GM18520 (cell line): ENCODE measurements around the gene ORC6.

Experiments
- ATAC-seq: cut with Tn5 transposase; IDR thresholded peaks from one replicate; pipeline ENCODE4 v1.9.1; 2021; ENCODE audit not compliant: unreplicated experiment

ORC6 gene

DNA sequence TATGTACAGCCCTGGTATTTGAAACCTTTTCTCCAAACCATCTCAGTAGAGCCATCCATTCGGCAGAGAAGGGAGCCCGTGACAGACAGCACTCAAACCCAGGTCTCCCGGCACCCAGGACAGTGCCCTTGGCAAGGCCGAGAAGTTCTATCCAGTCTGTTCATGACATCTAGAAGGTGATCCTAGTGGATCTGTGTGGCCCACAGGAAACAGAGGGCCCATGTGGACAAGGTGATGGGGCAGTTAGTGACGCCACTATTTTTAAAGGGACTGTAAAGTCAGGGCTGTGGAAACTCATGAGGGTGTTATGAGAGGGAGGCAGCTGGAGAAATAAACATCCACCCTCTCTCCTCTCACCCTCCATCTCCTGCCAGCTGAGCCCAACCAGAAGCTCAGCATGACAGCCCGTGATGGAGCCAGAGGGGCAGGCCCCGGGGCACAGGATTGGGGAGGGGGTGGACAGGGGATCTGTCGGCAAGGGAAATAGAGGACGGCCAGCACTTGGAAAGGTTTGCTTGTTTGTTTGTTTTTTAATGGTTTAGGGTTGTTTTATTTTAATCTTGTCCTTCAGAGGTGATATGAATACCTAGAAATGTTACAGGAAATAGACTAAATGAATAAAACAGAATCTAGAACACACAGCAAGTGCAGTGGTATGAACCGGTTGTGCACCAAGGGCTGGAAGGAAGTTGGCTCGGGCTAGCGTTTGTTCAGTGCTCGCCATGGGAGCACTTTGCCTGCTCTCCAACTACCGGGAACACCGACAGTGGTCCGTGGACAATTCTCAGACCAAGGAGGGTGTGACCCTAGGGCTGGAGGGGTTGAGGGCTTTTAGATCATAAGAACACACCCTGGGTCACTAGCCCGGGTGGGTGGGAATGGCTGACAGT lies 41.6 kb downstream of the ORC6 start:
- ATAC-seq = no peak

- no peak for ATAC-seq
These were observed 42.5 kb downstream of the ORC6 start for GRCh38 chr16:46731691-46732555.

DNA sequence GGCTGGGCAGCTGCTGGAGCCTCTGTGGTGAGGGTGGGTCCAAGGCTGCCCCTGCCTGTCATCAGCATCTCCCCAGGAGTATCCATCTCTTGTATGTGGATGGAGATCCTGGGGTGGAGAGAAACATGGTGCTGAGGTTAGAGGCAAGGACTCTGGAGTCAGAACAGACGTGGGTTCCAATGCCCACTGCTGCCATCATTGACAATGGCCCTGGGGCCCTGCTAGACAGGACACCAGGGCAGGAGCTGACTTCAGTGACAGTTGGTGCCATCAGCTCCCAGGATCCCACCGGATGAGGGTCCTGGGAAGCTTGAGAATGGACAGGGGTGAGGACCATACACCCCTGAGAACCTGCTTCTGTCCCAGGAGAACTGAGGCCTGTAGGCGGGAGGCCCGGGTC lies 43.1 kb downstream of the ORC6 start:
- no peak for ATAC-seq

DNA sequence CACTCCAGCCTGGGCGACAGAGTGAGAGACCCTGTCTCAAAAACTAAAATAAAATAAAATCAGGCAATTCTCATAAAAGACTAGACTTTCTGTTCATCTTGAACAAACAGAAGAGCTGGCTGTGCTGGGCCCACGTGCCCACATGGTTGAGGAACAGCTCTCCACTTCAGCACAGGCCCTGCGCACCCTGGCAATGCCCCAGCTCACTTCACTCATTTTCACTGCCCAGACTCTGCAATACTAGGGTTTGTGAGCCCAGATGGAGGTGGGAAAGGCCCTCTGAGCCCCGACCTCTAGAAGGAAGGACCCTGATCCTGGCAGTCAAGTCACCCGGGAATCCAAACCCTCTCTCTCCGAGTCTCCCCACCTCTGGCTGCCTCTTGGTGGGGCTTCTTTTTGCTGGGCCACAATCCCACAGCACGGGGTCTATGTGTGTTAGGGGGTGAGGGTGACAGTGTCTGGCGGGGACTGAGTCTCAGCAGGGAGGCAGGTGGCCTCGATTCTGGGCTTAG lies 43.9 kb downstream of the ORC6 start:
- ATAC-seq = no peak

GRCh38 chr16:46736695-46737094 lies 47.2 kb downstream of the ORC6 start:
- ATAC-seq = no peak

GRCh38 chr16:46737621-46738214 lies 48.3 kb downstream of the ORC6 start:
- no peak for ATAC-seq

- no peak for ATAC-seq
These were observed 50.5 kb downstream of the ORC6 start for GRCh38 chr16:46739934-46740333.

DNA sequence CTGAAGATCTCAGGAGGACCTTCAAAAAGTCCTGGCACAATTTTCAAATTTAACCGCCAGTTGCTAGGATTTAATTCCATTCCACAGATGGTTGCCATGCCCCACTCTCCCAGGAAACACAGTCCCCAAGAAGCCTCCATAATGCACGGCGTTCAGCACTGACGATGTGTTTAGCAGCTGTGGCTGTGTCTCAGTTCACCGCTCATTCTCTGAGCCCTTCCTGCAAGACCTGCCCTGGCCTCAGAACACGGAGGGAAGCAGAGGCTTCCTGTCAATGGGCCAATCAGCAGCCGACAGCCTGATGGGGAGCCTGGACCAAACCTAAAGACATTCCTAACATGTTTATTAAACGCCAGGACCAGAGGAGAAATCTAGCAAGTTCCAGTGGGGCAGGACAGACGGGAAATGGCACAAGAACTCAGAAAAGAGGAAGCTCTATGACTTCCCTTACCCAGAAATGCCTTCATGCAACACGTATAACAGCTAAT lies 53.8 kb downstream of the ORC6 start:
- no peak for ATAC-seq

GRCh38 chr16:46745617-46746016 lies 56.2 kb downstream of the ORC6 start:
- ATAC-seq = no peak

- no peak for ATAC-seq
These were observed 57.6 kb downstream of the ORC6 start for GRCh38 chr16:46746821-46747776.
